Keratinocyte (primary cell): ENCODE measurements around the gene B3GAT1. TPM values are rescaled to one million over a fixed set of nuclear protein-coding genes. Genes with fewer than 3 reads are reported as not detected.

Experiments
- DNase-seq: peaks from one replicate; pipeline ENCODE4 v3.0.0-alpha.2; 2011; ENCODE audit warnings: low read depth, missing footprints, low spot score
- FAIRE-seq: peaks from 2 replicates; lab custom pipeline; 2011; peaks lifted over from hg19 to GRCh38; lab: Jason Lieb, UNC
- H2AFZ ChIP-seq: 2 replicates; pipeline ENCODE4 v1.6.0; 2012; ENCODE audit warnings: low read length, control low read depth, inconsistent platforms; ENCODE audit not compliant: control insufficient read depth
- H3K27ac ChIP-seq: 2 replicates; pipeline ENCODE4 v1.5.1; 2011; ENCODE audit warnings: low read length; ENCODE audit not compliant: control insufficient read depth, insufficient read depth
- H3K27me3 ChIP-seq: 3 replicates; pipeline ENCODE4 v1.6.0; 2011; ENCODE audit warnings: low read length; ENCODE audit not compliant: control insufficient read depth, insufficient read depth; ENCODE audit errors: extremely low read depth
- H3K36me3 ChIP-seq, 2 experiments: 2 replicates in 1 of 2; 3 replicates in 1 of 2; pipeline ENCODE4 v1.5.1; 2011; ENCODE audit warnings: low read length in 2 of 2, mild to moderate bottlenecking in 1 of 2; ENCODE audit not compliant: control insufficient read depth in 2 of 2, insufficient read depth in 2 of 2; ENCODE audit errors: extremely low read depth in 1 of 2
- H3K4me1 ChIP-seq: 3 replicates; pipeline ENCODE4 v1.5.1; 2011; ENCODE audit warnings: low read length; ENCODE audit not compliant: control insufficient read depth, insufficient read depth; ENCODE audit errors: extremely low read depth
- H3K4me2 ChIP-seq: 3 replicates; pipeline ENCODE4 v1.6.0; 2011; ENCODE audit warnings: low read depth, low read length; ENCODE audit not compliant: control insufficient read depth, insufficient read depth; ENCODE audit errors: extremely low read depth
- H3K4me3 ChIP-seq, 3 experiments: fragments of 200-600 bp in 1 of 3; sonication (generic) in 1 of 3; 2 replicates in 2 of 3; 3 replicates in 1 of 3; pipeline ENCODE4 v1.5.1; 2011 to 2016; ENCODE audit warnings: low read length in 3 of 3, mild to moderate bottlenecking in 3 of 3, control low read depth in 2 of 3, inconsistent platforms in 1 of 3, low read depth in 1 of 3, mixed read lengths in 1 of 3, mixed run types in 1 of 3, moderate library complexity in 1 of 3; ENCODE audit not compliant: control insufficient read depth in 2 of 3, insufficient read depth in 2 of 3; ENCODE audit errors: extremely low read depth in 1 of 3
- H3K79me2 ChIP-seq: 2 replicates; pipeline ENCODE4 v1.6.0; 2012; ENCODE audit warnings: low read length; ENCODE audit not compliant: control insufficient read depth, insufficient read depth
- H3K9ac ChIP-seq: 3 replicates; pipeline ENCODE4 v1.6.0; 2011; ENCODE audit warnings: low read length; ENCODE audit not compliant: control insufficient read depth, insufficient read depth; ENCODE audit errors: extremely low read depth
- H3K9me1 ChIP-seq: 3 replicates; pipeline ENCODE4 v1.6.0; 2011; ENCODE audit warnings: low read length; ENCODE audit not compliant: control insufficient read depth, insufficient read depth; ENCODE audit errors: extremely low read depth
- H3K9me3 ChIP-seq: 2 replicates; pipeline ENCODE4 v1.5.1; 2012; ENCODE audit warnings: low read depth, low read length; ENCODE audit not compliant: control insufficient read depth
- H4K20me1 ChIP-seq: 3 replicates; pipeline ENCODE4 v1.6.0; 2011; ENCODE audit warnings: low read length; ENCODE audit not compliant: control insufficient read depth, insufficient read depth; ENCODE audit errors: extremely low read depth
- EZH2 ChIP-seq: IDR thresholded peaks from one replicate; pipeline ENCODE4 v1.6.1; 2012; ENCODE audit warnings: inconsistent platforms, mild to moderate bottlenecking, low read length, moderate library complexity
- dilution Hi-C: fragments of 300-500 bp; cut with MboI; formaldehyde crosslinking; loops from one replicate; pipeline ENCODE4 v1.7.0; 2020; ENCODE audit warnings: low sequenced_read_pairs; ENCODE audit not compliant: extremely low pct_ligation_motif_present
- polyA plus RNA-seq, 5 experiments: library from polyadenylated mRNA; depleted of rRNA in 3 of 5; stranded (reverse) in 3 of 5; stranded (forward) in 1 of 5; unstranded in 1 of 5; fragments of >200 nt; gene quantifications; 1 replicate in 1 of 5; 2 replicates in 3 of 5; 3 replicates in 1 of 5; pipeline versions ENCODE4 v1.2.1 to v1.2.3, GENCODE V29; 2011 to 2012; ENCODE audit warnings: missing spikeins in 2 of 5, low read depth in 1 of 5, low replicate concordance in 1 of 5
- TF ChIP-seq, protein P1 (sequence below), 3 experiments: IDR thresholded peaks in 1 of 3; conservative IDR thresholded peaks in 1 of 3; optimal IDR thresholded peaks in 1 of 3; 2 replicates in 2 of 3; 3 replicates in 1 of 3; pipeline versions ENCODE3 to v1.5.1; 2011; ENCODE audit warnings: low read length in 3 of 3, mild to moderate bottlenecking in 3 of 3, moderate library complexity in 2 of 3, control low read depth in 1 of 3, inconsistent platforms in 1 of 3; ENCODE audit not compliant: insufficient read depth in 2 of 3; ENCODE audit errors: extremely low read depth in 1 of 3

Gene B3GAT1
- polyA plus RNA-seq, 1 donor (not counting 4 experiments of a cell fraction or from before 2014, with no cell fraction given): 0.04 TPM

DNA sequence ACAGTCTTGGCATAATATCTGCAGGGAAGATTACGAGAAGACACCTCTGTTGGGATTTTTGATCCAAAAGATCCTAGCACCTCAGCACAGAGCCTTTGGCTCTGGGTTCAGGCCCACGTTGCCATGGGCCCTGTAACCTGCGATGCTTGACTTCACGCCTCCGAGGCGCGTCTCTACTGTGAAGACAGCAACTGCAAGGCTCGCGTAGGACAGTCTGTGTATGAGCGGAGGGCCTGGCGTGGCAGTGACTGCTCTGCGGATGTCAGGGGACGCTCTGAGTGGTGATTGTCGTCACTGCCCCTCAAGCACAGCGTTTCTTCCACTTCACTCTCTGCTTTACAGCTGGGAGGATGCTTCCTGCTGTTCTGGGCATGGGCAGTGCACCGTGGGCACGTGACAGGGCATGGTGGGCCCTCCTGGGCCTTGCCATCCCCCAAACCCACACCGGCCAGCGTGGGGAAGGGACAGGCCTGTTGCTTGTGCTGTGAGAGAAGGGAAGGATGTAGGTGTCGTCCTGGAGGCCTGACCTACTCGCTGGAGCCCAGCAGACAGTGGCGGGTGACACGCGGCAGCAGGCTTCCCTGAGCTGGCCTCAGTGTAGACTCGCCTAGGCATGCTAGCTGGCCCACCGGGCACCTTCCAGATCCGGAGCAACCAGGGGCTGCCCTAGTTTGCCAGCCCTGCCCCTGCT is 53.7 kb downstream of the B3GAT1 start:
- H4K20me1 ChIP-seq: no peaks in the 10 kb centered on the region
- DNase-seq (no peak), FAIRE-seq (no peak)
- H2AFZ ChIP-seq: no peak overlapping the region
- no peak overlapping the region for H3K4me2 ChIP-seq
- no peaks in the 10 kb centered on the region for H3K27me3 ChIP-seq
- no peak overlapping the region for H3K9ac ChIP-seq
- no peak overlapping the region for H3K4me3 ChIP-seq
- TF ChIP-seq, protein P1, sequence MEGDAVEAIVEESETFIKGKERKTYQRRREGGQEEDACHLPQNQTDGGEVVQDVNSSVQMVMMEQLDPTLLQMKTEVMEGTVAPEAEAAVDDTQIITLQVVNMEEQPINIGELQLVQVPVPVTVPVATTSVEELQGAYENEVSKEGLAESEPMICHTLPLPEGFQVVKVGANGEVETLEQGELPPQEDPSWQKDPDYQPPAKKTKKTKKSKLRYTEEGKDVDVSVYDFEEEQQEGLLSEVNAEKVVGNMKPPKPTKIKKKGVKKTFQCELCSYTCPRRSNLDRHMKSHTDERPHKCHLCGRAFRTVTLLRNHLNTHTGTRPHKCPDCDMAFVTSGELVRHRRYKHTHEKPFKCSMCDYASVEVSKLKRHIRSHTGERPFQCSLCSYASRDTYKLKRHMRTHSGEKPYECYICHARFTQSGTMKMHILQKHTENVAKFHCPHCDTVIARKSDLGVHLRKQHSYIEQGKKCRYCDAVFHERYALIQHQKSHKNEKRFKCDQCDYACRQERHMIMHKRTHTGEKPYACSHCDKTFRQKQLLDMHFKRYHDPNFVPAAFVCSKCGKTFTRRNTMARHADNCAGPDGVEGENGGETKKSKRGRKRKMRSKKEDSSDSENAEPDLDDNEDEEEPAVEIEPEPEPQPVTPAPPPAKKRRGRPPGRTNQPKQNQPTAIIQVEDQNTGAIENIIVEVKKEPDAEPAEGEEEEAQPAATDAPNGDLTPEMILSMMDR (optimal IDR thresholded peaks at IDR 0.05 in 1 of 3, IDR thresholded peaks at IDR 0.05 in 1 of 3, conservative IDR thresholded peaks at IDR 0.05 in 1 of 3; ENCODE audit: extremely low read depth in 1 of 3, insufficient read depth in 2 of 3, low read length in 3 of 3): no peak
- TF ChIP-seq EZH2: no peak
- no peak overlapping the region for H3K27ac ChIP-seq
- H3K79me2 ChIP-seq: no peaks in the 10 kb centered on the region
- no peaks in the 10 kb centered on the region for H3K9me1 ChIP-seq
- no peaks in the 10 kb centered on the region for H3K9me3 ChIP-seq
- dilution Hi-C loops: no loop called here
- no peaks in the 10 kb centered on the region for H3K4me1 ChIP-seq
- H3K36me3 ChIP-seq: no peaks in the 10 kb centered on the region

DNA sequence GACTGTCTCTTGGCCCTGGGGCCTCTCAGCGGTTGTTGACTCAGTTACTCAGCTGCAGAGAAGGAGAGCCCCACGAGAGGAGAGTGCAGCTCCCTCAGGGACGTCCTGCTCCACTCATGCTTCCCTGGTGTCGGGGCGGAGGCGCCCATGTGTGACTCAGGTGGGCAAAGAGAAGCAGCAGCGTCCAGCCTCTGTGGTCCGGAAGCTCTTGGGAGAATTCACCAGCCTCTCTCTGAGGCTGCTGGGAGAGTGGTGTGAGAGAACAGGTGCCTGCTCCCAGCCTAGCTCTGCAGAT is 54.5 kb downstream of the B3GAT1 start:
- no peak overlapping the region for H2AFZ ChIP-seq
- H3K27ac ChIP-seq: no peak overlapping the region
- no peaks in the 10 kb centered on the region for H3K79me2 ChIP-seq
- H3K4me2 ChIP-seq: no peak overlapping the region
- H3K4me3 ChIP-seq: no peak overlapping the region
- H3K9me3 ChIP-seq: no peaks in the 10 kb centered on the region
- H3K4me1 ChIP-seq: no peaks in the 10 kb centered on the region
- dilution Hi-C loops: no loop called here
- no peaks in the 10 kb centered on the region for H3K27me3 ChIP-seq
- H3K36me3 ChIP-seq: no peaks in the 10 kb centered on the region
- FAIRE-seq: no peak
- no peak for DNase-seq
- no peaks in the 10 kb centered on the region for H3K9me1 ChIP-seq
- TF ChIP-seq EZH2: no peak
- TF ChIP-seq, protein P1 (optimal IDR thresholded peaks at IDR 0.05 in 1 of 3, IDR thresholded peaks at IDR 0.05 in 1 of 3, conservative IDR thresholded peaks at IDR 0.05 in 1 of 3; ENCODE audit: extremely low read depth in 1 of 3, insufficient read depth in 2 of 3, low read length in 3 of 3): no peak
- no peaks in the 10 kb centered on the region for H4K20me1 ChIP-seq
- no peak overlapping the region for H3K9ac ChIP-seq
